Umbilical cord (tissue), 2 donors: ENCODE measurements around the gene CABP2. TPM values are rescaled to one million over a fixed set of nuclear protein-coding genes. Genes with fewer than 3 reads are reported as not detected.
"Not testable (repeated sequence)": the region's sequence is repeated elsewhere in the genome, so short reads cannot be mapped to it uniquely, and the experiment has no call there.

ENCODE experiments used
- DNase-seq: peaks from one replicate; pipeline ENCODE4 v3.0.0-alpha.2; 2015; ENCODE audit warnings: low spot score
- total RNA-seq: library from RNA; depleted of rRNA; stranded (reverse); fragments of >200 nt; gene quantifications from one replicate; pipeline ENCODE4 v1.2.3, GENCODE V29; 2014; ENCODE audit warnings: low replicate concordance; ENCODE audit not compliant: insufficient read depth

The CABP2 gene
- total RNA-seq, 1 donor from 2014 or later = not detected

GRCh38 chr11:67495234-67496005 lies 27.8 kb downstream of the CABP2 start:
- no peak for DNase-seq

- no peak for DNase-seq
Observed at GRCh38 chr11:67494371-67495233, 28.6 kb downstream of the CABP2 start.

- no peak for DNase-seq
Observed at GRCh38 chr11:67493548-67494370, 29.5 kb downstream of the CABP2 start.

GRCh38 chr11:67492801-67493547 lies 30.3 kb downstream of the CABP2 start:
- no peak for DNase-seq

- no peak for DNase-seq
Observed at GRCh38 chr11:67492069-67492727, 31.0 kb downstream of the CABP2 start.

- no peak for DNase-seq
Observed at GRCh38 chr11:67491276-67492068, 31.8 kb downstream of the CABP2 start.

- no peak for DNase-seq
Observed at GRCh38 chr11:67490727-67491065, 32.5 kb downstream of the CABP2 start.

GRCh38 chr11:67489885-67490726 lies 33.1 kb downstream of the CABP2 start:
- DNase-seq = no peak

GRCh38 chr11:67489203-67489884 lies 33.9 kb downstream of the CABP2 start:
- DNase-seq = no peak

GRCh38 chr11:67486481-67487195 lies 36.6 kb downstream of the CABP2 start:
- no peak for DNase-seq

GRCh38 chr11:67485873-67486361 lies 37.3 kb downstream of the CABP2 start:
- DNase-seq = not testable (repeated sequence)

- DNase-seq = no peak
Observed at GRCh38 chr11:67484847-67485311, 38.4 kb downstream of the CABP2 start.

- DNase-seq = no peak
Observed at GRCh38 chr11:67483831-67484665, 39.2 kb downstream of the CABP2 start.

GRCh38 chr11:67482827-67483798 lies 40.1 kb downstream of the CABP2 start, which contains the start of gene AIP:
TSS of gene AIP (plus strand) at chr11:67483026. CDS start at chr11:67483159, 133 bp downstream.
- DNase-seq = peak; percentile 100

GRCh38 chr11:67482275-67482826 lies 40.9 kb downstream of the CABP2 start:
- no peak for DNase-seq
